ENCODE measurements around the gene UFC1.

UFC1 gene

DNA sequence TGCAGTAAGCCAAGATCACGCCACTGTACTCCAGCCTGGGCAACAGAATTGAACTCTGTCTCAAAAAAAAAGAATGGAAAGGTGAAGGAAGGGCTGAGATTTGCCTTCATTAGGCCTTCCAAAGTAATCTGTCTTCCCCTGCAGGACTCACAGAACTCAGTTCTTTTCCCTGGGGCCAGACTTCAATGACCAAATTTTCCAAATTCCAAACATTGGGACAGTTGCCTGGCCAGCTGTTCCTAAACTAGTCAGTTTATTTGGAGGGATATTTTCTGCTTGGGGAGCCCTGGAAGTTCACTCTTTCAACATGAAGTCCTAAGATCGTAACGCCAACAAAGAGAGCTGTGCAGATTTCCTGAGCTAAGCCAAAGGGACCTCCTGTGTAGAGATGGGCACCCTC lies 15.9 kb upstream of the UFC1 start:
- DNase-seq = no peak

DNA sequence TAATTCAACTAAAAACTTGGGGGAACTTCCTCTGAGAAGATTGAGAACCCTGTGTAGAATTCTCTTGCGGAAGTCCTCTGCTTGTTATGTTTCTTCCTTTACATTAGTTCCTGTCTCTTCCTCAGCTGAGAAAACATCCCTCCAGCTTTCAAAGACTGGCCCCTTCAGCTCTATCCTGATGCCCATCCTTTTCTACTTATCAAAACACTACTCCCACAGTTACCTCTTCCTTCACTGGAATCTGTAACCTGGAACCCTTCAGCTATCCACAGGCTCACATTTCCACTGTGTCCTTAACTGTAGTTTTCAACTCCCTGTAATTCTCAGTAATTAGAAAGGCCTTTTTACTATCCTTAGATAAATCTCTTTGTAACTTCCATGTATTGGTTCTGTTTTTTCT lies 15.3 kb upstream of the UFC1 start:
- DNase-seq = no peak

DNA sequence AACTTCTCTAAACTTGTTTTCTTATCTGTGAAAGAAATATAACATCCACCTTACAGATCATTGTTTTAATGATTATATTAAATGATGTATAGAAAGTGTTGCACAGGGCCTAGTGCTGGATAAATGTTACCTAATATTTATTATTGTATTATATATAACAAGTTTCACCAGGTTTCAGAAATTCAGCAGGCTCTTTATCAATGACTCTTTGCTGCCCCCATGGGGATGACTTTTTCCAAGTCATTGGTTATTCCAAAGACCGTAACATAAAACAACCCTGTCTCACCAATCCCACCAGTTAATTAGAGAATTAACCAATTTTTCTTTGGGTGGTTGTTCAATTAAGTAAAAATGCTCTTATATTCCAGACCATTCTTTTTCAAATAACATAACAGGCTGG lies 14.0 kb upstream of the UFC1 start:
- peak; percentile 35 for DNase-seq

DNA sequence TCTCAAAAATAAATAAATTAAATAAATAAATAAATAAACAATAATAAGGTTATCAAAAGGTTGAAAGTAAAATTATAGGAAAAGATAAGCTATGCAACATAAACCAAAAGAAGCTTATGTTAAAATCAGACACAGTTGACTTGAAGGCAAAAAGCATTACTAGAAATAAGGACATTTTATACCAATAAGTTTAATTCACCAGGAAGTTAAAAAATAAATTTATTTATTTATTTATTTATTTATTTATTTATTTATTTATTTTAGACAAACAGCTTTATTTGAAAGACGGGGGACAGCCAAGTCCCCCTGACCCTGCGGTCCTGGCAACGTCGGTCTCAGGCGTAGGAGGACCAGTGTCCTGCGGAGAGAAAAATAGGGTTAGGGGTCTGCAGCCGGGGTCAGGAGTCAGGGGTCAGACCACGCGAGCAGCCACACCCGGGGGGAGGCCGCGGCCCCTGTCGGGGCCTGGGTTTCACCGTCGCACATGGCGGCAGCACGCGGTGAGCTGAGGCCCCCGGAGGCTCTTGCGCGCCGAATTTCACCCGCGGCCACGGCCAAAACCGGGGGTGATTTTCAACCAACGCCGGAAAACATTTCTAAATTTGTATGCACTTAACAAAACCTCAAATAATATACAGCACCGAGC lies 12.9 kb upstream of the UFC1 start:
- DNase-seq = no peak

DNA sequence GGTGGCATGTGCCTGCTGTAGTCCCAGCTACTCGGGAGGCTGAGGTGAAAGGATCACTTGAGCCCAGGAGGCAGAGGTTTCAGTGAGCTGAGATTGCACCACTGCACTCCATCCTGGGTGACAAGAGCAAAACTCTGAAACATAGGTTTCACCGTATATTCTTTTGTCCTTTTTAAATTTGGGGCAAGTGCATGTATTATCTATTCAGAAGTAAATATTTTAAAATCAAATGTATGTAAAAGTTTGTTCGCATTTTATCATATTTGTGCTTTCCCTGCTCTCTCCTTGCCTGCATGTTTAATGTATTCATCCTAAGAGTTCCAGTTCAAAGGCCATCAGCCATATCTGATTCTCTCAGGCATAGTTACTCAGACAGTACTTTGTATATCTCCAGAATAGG lies 7.9 kb upstream of the UFC1 start:
- DNase-seq = no peak

DNA sequence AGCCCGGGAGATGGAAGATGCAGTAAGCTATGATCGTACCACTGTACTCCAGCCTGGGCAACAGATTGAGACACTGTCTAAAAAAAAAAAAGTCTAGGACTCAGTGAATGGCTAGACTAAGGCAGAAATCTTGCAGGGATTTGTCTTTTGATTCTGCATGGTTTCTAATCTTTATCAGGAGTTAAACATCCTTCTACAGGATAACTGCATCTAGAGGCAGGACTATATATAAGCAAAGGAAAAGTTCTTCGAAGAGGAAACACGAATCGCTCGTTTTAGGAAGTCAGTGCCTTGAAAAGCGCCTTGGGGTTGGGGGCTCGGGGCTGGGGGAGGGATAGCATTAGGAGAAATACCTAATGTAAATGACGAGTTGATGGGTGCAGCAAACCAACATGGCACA lies 602 bp upstream of the UFC1 start:
- no peak for DNase-seq

DNA sequence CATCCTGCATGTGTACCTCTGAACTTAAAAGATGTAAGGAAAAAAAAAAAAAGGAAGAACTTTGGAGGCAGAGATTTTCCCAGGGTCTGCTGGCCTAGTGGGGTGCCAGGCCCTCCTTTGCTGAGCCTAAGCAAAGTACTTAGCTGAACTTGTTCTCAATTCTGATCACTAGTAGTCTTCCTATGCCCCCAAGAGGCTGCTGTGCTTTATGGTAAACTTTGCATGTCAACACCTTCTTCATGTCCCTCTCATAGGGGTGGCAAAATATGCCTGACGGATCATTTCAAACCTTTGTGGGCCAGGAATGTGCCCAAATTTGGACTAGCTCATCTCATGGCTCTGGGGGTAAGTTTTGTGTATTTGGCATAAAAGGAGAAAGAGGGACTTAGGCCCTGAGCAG lies 4.1 kb downstream of the UFC1 start:
- DNase-seq = no peak

DNA sequence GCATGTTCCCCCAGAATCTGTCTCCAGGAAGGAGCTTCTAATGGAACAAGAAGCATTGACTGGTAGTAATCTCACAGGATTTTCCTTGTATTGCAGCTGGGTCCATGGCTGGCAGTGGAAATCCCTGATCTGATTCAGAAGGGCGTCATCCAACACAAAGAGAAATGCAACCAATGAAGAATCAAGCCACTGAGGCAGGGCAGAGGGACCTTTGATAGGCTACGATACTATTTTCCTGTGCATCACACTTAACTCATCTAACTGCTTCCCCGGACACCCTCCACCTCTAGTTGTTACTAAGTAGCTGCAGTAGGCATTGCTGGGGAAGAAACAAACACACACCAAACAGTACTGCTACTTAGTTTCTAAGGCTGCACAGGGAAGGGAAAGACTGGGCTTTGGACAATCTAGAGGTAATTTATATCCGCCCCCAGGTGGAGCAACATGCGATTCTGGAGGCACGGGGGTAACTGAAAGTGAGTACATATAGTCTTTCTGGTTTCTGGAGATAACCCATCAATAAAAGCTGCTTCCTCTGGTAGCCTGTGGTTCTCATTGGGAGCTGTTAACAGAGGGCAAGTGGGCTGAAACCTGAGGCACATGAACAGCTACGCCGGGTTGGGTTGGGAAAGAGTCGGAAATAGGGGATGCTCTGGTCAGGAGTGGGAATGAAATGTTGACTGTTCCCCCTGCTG lies 4.7 kb downstream of the UFC1 start:
- DNase-seq = no peak

DNA sequence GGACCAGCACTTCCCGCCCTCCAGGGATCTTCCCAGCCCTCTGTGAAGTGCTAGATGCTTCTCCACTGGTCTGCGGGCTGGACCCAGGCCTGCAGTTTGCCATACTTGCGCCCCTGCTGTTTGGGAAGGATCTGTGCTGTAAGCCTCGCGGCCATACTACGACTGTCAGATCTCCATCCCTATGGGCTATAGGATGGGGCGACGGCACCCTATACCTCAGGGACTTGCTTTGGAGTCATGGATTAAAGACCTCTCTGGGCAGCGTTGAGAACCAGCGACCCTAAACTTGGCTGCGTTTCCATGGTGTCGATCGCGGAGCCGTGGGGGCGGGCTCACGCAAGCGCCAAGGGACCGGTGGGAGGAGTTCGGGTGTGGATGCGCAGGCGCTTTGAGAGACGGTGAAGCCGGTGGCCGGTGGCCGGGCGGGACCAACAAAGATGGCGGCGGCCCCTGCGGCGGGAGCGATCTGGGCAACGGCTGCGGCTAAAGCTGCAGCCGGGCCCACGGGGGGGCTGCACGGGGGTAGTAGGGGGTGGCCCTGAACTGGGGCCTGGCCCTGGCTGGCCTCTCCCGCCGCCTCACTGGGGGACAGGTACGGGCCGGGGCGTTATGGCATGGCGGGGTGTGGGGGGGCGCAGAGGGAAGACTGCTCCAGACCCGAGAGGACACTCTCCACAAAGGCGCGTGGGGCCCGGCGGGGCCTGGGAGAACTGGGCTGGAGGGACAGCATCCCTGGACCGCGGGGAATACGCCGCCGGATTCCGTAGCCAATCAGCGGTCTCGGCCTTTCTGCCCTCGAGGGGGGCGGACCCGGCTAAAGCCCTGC lies 5.5 kb downstream of the UFC1 start, which contains the start of gene USP21:
Gene USP21, plus strand, starts transcription at position 414 of the 826 bp plus-strand sequence. CDS start 1,141 bp downstream, outside the sequence.
- peak; percentile 89 for DNase-seq

DNA sequence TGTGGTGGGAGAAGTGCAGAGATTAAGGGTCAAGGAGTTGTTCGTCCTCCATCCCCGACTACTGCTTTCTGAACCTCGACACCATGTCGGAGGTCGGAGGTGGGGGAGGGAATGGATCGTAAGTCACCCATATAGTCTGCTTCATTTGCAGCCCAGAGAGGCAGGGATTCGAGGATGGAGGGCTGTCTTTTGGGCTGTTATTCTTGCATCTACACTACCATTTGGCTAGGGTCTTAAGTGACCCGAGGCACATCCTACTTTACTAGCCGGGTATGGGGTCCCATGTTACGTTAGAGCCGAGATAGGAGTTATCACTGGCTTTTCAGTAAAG lies 6.1 kb downstream of the UFC1 start:
- no peak for DNase-seq

DNA sequence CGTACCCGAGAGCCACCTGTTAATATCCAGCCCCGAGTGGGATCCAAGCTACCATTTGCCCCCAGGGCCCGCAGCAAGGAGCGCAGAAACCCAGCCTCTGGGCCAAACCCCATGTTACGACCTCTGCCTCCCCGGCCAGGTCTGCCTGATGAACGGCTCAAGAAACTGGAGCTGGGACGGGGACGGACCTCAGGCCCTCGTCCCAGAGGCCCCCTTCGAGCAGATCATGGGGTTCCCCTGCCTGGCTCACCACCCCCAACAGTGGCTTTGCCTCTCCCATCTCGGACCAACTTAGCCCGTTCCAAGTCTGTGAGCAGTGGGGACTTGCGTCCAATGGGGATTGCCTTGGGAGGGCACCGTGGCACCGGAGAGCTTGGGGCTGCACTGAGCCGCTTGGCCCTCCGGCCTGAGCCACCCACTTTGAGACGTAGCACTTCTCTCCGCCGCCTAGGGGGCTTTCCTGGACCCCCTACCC lies 6.9 kb downstream of the UFC1 start:
- DNase-seq = no peak

DNA sequence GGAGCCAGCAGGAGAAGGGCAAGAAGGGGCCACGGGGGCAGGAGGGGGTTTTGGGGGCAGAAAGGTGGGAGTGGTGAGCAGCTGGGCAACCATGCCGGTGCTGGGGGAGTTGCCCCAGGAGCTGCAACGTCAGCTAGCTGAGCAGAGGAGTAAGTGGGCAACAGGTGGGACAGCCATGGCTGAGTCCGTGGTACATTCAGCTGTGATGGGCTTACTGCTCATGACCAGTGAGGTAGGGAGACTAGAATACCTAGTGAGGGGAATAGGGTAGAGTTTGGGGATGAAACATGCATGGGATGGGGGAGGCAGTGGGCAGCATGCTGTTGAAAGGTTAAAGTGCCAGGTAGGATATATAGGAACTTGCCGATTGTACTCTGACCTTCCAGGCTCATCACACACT lies 7.9 kb downstream of the UFC1 start:
- DNase-seq = no peak

DNA sequence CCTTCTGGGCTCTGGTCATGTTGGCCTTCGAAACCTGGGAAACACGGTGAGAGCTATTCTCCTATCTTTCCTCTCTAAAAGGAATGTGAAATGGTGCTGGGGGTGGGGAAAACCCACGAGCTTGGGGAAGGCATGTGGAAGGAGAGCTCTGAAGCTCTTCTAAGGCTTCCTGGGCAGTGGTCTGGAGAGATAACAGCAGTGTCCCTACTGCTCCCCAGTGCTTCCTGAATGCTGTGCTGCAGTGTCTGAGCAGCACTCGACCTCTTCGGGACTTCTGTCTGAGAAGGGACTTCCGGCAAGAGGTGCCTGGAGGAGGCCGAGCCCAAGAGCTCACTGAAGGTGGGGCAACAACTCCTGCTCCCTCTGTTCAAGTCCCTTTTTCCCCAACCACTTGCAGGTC lies 8.3 kb downstream of the UFC1 start:
- no peak for DNase-seq

DNA sequence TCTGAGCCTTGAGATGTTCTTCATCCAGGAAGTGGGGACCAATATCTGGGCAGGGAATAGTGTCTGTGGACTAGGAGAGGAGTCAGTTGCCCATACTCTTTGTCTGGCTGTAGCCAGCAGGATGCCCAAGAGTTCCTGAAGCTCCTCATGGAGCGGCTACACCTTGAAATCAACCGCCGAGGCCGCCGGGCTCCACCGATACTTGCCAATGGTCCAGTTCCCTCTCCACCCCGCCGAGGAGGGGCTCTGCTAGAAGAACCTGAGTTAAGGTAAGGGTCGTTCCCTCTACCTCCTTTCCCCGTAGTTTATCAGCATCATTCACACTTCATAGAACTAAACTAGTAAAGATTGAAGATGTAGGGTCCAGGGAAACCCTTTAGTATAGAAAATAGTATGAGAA lies 9.0 kb downstream of the UFC1 start:
- DNase-seq = no peak

DNA sequence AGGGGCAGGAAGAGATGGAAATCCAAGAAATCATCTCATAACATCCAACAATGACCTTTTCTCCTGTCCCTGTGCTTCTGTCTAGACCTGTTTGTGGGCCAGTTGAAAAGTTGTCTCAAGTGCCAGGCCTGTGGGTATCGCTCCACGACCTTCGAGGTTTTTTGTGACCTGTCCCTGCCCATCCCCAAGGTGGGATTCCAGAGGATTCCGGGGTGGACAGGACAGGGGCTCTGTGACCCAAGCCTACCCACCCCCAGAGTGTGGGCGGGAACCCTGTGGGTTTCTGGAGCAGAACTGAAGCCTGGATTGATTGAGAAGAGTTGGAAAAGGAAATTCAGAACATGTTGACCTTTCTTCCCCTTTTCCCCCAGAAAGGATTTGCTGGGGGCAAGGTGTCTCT lies 10.0 kb downstream of the UFC1 start:
- no peak for DNase-seq

DNA sequence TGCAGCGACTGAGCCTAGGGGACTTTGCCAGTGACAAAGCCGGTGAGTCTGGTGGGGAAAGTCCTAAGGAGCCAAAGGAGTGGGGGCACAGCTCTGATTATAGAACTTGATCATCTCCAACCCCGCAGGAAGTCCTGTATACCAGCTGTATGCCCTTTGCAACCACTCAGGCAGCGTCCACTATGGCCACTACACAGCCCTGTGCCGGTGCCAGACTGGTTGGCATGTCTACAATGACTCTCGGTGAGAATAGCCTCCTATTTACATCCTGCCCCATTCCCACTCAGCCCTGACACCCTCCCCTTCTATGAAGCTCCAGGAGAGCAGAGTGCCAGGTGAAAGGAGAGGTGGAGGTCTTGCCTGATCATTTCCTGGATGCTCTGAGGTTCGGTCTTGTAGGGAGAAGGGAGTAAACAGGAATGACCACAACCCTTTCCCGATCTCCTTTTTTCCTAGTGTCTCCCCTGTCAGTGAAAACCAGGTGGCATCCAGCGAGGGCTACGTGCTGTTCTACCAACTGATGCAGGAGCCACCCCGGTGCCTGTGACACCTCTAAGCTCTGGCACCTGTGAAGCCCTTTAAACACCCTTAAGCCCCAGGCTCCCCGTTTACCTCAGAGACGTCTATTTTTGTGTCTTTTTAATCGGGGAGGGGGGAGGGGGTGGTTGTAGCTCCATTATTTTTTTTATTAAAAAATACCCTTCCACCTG lies 11.3 kb downstream of the UFC1 start:
- DNase-seq = no peak

DNA sequence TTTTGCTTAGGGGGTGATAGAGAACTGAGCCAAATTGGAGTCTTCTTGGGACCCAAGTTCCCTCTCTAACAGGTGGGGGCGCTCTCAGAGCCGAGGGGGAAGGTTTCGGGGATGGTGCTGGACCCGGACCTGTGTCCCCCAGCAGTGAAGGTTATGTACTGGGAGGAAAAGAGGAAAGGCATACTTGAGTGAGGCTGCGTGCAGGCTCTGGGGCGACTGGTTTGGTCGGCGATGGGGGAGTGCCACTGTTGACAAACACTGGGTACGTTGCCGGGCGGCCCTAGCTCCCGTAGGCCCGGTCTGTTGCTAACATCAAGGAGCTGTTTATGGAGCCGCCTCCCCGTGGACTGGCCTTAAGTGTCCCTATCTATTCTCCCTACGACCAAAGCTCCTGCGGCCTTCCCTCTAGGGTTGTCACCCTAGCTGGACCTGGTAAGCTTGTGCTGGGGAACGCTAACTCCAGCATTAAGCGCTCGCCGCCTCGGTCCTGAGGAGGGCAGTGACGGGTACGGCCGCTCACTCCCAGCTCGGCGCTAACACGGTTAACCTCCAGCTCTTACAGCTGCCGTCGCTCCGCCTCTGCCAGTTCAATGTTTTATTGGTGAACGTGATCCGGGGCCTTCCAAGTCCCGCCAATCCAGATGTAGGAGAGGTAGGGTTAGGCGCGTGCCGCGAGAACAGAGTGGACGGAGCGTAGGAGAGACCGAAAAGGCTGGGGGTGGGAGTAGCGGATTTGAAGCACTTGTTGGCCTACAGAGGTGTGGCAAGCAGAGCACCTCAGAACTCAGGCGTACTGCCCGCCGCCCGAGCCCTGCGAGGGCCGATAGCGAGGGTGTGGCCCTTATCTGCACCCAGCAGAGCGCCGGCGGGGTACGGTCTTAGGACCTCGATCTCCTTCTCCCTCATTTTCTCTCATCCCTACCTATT lies 12.2 kb downstream of the UFC1 start, which contains the start of gene PPOX:
Gene PPOX, plus strand, starts transcription at position 685 of the 927 bp plus-strand sequence. CDS start 422 bp downstream, outside the sequence.
- peak; percentile 92 for DNase-seq

DNA sequence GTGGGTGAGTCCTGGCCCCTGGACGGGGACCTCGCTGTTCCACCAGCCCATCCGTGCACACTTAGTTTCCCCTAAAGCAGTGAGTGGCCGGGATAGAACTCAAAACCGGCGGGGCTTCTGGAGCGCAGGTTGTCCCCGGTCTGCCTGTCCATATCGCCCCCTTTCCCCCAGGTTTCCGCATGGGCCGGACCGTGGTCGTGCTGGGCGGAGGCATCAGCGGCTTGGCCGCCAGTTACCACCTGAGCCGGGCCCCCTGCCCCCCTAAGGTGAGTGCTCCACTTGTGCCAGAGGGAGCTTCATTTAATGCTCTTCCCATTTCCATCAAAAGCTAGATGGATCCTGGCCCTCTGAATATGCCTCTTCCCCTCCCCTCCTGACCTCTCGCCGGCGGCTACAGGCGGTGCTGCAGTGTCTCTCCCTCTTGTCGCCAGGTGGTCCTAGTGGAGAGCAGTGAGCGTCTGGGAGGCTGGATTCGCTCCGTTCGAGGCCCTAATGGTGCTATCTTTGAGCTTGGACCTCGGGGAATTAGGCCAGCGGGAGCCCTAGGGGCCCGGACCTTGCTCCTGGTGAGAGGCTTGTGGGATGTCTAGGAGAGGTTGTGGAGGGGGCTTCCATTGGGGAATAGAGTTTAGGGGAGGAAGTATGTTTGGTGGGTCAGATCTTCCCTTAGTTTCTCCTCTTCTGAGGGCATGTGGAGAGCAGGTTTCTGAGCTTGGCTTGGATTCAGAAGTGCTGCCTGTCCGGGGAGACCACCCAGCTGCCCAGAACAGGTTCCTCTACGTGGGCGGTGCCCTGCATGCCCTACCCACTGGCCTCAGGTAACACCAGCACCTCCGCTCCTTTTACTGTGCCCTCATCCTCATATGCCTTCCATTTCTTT lies 13.1 kb downstream of the UFC1 start:
- DNase-seq = no peak

DNA sequence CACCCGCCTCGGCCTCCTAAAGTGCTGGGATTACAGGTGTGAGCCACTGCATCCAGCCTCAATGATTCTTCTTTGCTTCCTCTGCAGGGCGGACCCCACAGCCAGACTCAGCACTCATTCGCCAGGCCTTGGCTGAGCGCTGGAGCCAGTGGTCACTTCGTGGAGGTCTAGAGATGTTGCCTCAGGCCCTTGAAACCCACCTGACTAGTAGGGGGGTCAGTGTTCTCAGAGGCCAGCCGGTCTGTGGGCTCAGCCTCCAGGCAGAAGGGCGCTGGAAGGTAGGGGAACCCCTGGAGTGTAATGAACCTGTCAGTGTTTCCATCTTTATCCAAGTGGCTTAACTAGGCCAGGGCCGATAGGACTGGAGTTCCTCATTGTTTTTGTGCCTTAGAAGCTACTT lies 15.1 kb downstream of the UFC1 start:
- DNase-seq = no peak

DNA sequence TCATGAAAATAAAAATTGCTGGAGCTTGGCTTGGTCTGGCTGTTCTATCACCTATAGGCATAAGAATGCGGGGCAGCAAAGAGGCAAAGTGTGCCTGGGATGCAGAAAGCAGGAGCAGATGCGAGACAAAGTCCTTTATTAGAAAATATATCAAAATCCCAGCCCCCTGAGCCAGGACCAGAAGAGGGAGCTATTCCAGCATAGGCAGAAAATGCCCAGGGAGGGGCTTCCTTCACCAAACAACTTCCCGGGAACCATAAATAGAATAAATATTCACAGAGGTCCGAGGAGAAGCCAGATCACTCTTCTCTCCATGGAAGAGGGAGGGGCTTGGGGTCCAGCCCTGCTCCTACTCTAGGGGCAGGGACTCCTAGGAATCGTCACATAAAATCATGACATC lies 17.4 kb downstream of the UFC1 start:
- DNase-seq = no peak

DNA sequence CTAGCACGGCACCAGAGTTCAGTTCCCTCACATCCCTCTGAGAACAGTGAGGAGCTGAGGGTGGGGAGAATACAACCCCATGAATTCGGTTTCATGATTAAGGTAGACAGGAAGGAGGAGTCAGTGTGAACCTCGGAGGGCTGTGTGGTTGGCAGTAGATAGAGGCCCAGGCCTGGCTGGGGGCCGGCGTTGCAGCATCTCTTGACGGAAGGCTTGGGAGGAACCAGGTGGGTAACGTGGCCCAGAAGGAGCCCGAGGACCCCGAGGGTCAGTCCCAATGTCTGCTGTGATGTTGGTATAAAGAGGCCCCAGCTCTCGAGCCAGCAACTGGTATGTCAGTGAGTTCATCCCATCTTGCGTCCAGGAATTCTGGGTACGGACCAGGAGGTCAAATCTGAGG lies 17.9 kb downstream of the UFC1 start:
- DNase-seq = no peak
